ENCODE results near the gene MAVS. TPM values are rescaled to one million over a fixed set of nuclear protein-coding genes. Genes with fewer than 3 reads are reported as not detected.
A peak's percentile ranks its signal among the peaks of the same experiment; 100 is the strongest.

MAVS gene
- total RNA-seq = 10 to 100 TPM; 37.3 to 38.7 TPM
- 10 to 100 TPM; 25.4 to 33.4 (median 31.2) TPM for polyA plus RNA-seq (ENCODE audit: insufficient read length in 6 of 6)
- long read RNA-seq, donor 1, full-length matches to known transcripts = 2 of 9 reads
- long read RNA-seq, donor 1, partial matches to known transcripts = 7 of 9 reads
- long read RNA-seq, donor 1, other reads (novel, unspliced or antisense) = 0 of 9 reads
- long read RNA-seq, donor 2, full-length matches to known transcripts = 3 of 57 reads
- long read RNA-seq, donor 2, partial matches to known transcripts = 54 of 57 reads
- long read RNA-seq, donor 2, other reads (novel, unspliced or antisense) = 0 of 57 reads
- long read RNA-seq, donor 3, full-length matches to known transcripts = 2 of 2 reads
- long read RNA-seq, donor 3, partial matches to known transcripts = 0 of 2 reads
- long read RNA-seq, donor 3, other reads (novel, unspliced or antisense) = 0 of 2 reads
- long read RNA-seq, donor 4, full-length matches to known transcripts = 1 of 4 reads
- long read RNA-seq, donor 4, partial matches to known transcripts = 3 of 4 reads
- long read RNA-seq, donor 4, other reads (novel, unspliced or antisense) = 0 of 4 reads
- long read RNA-seq, donor 5, full-length matches to known transcripts = 3 of 3 reads
- long read RNA-seq, donor 5, partial matches to known transcripts = 0 of 3 reads
- long read RNA-seq, donor 5, other reads (novel, unspliced or antisense) = 0 of 3 reads
- long read RNA-seq, donor 6, full-length matches to known transcripts = 2 of 2 reads
- long read RNA-seq, donor 6, partial matches to known transcripts = 0 of 2 reads
- long read RNA-seq, donor 6, other reads (novel, unspliced or antisense) = 0 of 2 reads
- long read RNA-seq, donor 7, full-length matches to known transcripts = 1 of 1 reads
- long read RNA-seq, donor 7, partial matches to known transcripts = 0 of 1 reads
- long read RNA-seq, donor 7, other reads (novel, unspliced or antisense) = 0 of 1 reads
- long read RNA-seq, donor 8, full-length matches to known transcripts = 4 of 9 reads
- long read RNA-seq, donor 8, partial matches to known transcripts = 5 of 9 reads
- long read RNA-seq, donor 8, other reads (novel, unspliced or antisense) = 0 of 9 reads
- long read RNA-seq, donor 9 = 0 reads
- long read RNA-seq, donor 10, full-length matches to known transcripts = 6 of 14 reads
- long read RNA-seq, donor 10, partial matches to known transcripts = 1 of 14 reads
- long read RNA-seq, donor 10, other reads (novel, unspliced or antisense) = 7 of 14 reads
- long read RNA-seq, donor 11 = 0 reads
- long read RNA-seq, donor 12, full-length matches to known transcripts = 5 of 12 reads
- long read RNA-seq, donor 12, partial matches to known transcripts = 7 of 12 reads
- long read RNA-seq, donor 12, other reads (novel, unspliced or antisense) = 0 of 12 reads

DNA sequence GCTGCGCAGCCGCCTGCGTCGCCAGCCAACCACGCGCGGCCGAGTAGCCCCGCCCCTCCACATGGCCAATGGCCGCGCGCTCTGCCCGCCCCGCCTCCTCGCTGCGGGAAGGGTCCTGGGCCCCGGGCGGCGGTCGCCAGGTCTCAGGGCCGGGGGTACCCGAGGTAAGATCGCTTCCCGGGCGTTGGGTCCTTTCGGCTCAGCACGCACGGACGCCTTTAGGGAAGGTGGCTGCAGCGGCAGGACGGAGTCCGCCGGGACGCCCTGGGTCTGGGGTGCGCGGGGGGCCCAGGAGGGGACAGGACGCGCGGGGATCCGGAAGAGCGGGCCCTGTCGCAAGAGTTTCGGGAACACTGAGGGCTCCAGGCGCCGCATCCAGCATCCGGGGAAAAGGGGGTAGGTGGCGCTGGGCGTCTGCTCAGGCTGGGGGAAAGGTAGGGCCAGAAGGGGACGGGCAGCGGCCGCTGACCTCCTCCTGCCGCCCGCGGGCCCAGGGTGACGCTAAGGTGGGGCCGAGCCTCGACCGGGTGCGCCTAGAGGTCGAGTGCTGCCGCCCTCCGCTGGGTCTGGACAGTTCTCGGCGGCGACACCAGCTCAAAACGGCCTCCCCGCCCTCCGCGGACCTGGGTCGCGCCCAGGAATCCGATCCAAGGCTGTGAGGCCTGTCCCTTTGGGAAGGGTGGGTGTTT, at the start of gene MAVS:
Gene MAVS, plus strand, starts transcription at position 95 of the 689 bp plus-strand sequence. CDS start 7,791 bp downstream, outside the sequence.
- intact Hi-C loops (cut with DNase I) = no loop called here
- DNase-seq (peak; percentile 85 to 97 (median 90)), ATAC-seq (peak; percentile 99)
- Histone ChIP-seq H3K27ac (peak within 1 kb of the TSS; percentile 87 to 93), H3K4me1 (peaks cover 10 to 37% of the 10 kb centered on the region in 2 donors), H3K36me3 (no peaks in the 10 kb centered on the region), H3K27me3 (no peaks in the 10 kb centered on the region), H3K9me3 (no peaks in the 10 kb centered on the region), H3K4me3 (peak within 1 kb of the TSS; percentile 99)
- TF ChIP-seq, protein P1, sequence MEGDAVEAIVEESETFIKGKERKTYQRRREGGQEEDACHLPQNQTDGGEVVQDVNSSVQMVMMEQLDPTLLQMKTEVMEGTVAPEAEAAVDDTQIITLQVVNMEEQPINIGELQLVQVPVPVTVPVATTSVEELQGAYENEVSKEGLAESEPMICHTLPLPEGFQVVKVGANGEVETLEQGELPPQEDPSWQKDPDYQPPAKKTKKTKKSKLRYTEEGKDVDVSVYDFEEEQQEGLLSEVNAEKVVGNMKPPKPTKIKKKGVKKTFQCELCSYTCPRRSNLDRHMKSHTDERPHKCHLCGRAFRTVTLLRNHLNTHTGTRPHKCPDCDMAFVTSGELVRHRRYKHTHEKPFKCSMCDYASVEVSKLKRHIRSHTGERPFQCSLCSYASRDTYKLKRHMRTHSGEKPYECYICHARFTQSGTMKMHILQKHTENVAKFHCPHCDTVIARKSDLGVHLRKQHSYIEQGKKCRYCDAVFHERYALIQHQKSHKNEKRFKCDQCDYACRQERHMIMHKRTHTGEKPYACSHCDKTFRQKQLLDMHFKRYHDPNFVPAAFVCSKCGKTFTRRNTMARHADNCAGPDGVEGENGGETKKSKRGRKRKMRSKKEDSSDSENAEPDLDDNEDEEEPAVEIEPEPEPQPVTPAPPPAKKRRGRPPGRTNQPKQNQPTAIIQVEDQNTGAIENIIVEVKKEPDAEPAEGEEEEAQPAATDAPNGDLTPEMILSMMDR (IDR thresholded peaks at IDR 0.05) = no peak

DNA sequence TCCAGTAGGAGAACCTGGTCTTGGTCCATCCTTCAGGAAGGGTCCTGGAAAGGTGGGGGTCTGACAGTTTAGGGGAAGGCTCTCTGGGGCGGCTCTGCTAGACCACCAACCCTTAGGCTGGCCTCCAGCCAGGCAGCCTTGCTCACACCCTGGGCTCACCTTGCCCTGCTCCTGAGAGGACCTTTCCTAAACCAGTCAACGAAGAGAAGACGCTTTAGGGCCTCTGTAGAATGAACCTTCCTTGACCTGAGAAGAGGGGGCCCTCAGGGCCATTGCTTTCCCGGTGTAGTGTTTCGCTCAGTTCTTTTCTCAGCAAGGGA, 49.4 kb upstream of the MAVS start:
- Histone ChIP-seq H3K9me3 (no peaks in the 10 kb centered on the region), H3K36me3 (peaks cover 0 to 44% of the 10 kb centered on the region in 2 donors), H3K4me1 (peaks cover 43 to 69% of the 10 kb centered on the region in 2 donors), H3K27me3 (no peaks in the 10 kb centered on the region), H3K27ac (peak overlapping the region; percentile 73 to 91), H3K4me3 (peak overlapping the region; percentile 61 to 79)
- ATAC-seq = no peak
- intact Hi-C loops (cut with DNase I) = no loop called here
- DNase-seq = peak in 1 of 4 donors; percentile 33
- TF ChIP-seq, protein P1 (IDR thresholded peaks at IDR 0.05) = no peak

- peak in 1 of 4 donors; percentile 50 for DNase-seq
- Histone ChIP-seq H3K27me3 (no peaks in the 10 kb centered on the region), H3K9me3 (no peaks in the 10 kb centered on the region), H3K4me3 (peak overlapping the region; percentile 61 to 79), H3K4me1 (peaks cover 48 to 75% of the 10 kb centered on the region in 2 donors), H3K36me3 (peaks cover 0 to 50% of the 10 kb centered on the region in 2 donors), H3K27ac (peak overlapping the region; percentile 73 to 91)
- ATAC-seq = peak; percentile 4
- intact Hi-C loops (cut with DNase I) = no loop called here
- TF ChIP-seq, protein P1 (IDR thresholded peaks at IDR 0.05) = no peak
Measured at GRCh38 chr20:3797592-3798372, 48.9 kb upstream of the MAVS start.

- Histone ChIP-seq H3K4me3 (peak overlapping the region; percentile 61 to 79), H3K27me3 (no peaks in the 10 kb centered on the region), H3K9me3 (no peaks in the 10 kb centered on the region), H3K4me1 (peaks cover 52 to 81% of the 10 kb centered on the region in 2 donors), H3K36me3 (peaks cover 0 to 56% of the 10 kb centered on the region in 2 donors), H3K27ac (peak overlapping the region; percentile 51 to 91)
- intact Hi-C loops (cut with DNase I) = no loop called here
- TF ChIP-seq, protein P1 (IDR thresholded peaks at IDR 0.05) = no peak
- DNase-seq (peak in 1 of 4 donors; percentile 29), ATAC-seq (no peak)
Measured at GRCh38 chr20:3798373-3798768, 48.3 kb upstream of the MAVS start.

Measured in left lung (tissue), 14 donors.